HG03460 (cell line): Measurements from ENCODE around the gene MBLAC2.
A peak's percentile ranks its signal among the peaks of the same experiment; 100 is the strongest.

ENCODE experiments used
- ATAC-seq: cut with Tn5 transposase; IDR thresholded peaks from one replicate; pipeline ENCODE4 v1.9.1; 2021; ENCODE audit not compliant: unreplicated experiment

The MBLAC2 gene

DNA sequence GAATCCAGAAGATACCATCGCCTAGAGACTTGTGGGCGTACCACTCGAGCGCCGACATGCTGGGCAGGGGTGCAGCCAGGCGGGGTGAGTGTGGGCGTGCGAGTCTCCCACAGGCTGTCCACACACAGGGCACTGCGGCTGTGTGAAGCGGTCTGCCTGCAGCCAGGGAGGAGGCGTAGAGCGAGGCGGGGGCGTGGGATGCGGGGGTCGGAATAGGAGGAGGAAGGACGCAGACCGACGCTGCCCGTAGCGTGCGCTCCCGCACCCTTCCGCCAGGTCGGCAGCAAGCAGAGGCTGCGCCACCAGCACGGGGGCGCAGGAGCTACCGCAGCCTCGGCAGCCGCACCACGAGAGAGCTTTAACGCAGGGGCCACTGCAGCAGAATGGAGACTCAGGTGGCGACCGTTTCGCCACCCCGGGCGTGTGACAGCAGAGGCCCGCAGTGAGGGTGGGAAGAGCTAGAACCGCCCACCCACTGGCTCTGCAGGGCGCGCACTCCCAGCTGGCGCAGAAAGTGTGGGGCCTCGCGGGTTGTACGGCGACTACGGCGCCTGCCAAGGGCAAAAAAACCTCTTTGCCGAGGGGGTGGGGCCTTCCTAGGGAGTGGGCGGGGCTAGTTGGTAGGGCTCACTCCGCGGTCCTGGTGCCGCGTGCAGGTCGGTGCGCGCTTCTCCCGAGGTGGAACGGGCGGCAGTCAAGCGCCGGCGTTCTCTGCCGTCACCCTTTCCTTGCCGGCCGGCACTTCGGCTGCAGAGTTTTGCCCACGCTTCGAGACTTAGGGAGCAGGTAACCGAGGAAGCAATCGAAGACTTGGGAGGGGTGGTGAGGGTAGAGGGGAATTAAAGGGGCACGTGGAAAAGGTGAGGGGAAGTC, at the start of gene MBLAC2, which contains the start of gene POLR3G:
Gene MBLAC2 (minus strand): TSS at position 537 of the 873 bp plus-strand sequence. CDS start 479 bp downstream, at position 58.
Gene POLR3G (plus strand): TSS at position 630 of the 873 bp plus-strand sequence. CDS start 10,704 bp downstream, outside the sequence.
- peak; percentile 84 for ATAC-seq

DNA sequence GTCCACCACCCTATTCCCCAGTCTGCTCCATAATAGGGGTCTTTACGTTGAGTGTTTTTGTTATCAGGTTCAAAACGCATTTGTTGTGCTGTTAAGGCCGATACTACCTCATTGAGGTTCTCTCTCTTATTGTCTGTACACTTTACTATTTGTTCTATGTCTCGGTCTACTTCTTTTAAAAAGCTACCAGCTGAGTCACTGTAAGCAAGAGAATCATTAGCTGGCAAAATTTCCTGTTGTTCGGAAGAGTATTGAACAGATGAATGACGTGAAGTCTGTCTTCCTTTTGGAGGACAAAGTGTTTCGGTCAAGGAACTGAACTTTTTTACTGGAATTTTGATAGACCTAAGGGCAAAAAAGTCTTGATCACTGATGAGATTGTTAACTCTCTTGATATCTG, 44.5 kb upstream of the MBLAC2 start:
- no peak for ATAC-seq

DNA sequence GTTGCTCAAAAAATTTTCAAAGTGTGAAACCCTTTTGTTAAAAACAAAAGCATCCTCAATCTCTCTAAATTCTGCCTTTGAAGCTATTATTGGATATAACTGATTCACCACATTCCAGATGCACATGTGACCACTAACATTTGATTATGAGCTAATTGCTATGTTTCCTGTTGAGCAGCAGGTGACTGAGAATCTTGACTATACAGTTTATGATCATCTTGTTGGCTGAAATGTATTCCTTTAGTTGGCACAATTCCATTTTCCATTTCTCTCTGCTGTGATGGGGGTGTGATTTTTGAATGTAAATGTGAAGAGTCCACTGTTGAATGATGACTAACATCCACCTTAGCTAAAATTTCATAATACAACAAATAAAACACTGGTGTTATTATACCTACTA, 44.1 kb upstream of the MBLAC2 start:
- ATAC-seq: no peak

DNA sequence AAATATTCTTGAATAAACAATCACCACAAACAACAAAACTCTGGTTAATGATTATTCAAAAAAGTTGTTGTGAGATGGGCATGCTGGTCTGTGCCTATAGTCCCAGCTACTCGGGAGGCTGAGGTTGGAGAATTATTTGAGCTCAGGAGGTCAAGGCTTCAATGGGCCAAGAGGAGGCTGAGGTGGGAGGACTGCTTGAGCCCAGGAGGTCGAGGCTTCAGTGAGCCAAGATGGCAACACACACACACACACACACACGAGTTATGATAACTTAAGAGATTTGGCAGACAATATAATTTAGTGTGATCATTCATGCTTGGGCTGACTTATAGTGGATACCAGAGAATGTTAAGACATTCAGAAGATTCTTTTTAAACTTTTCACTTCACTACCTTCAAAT, 39.9 kb upstream of the MBLAC2 start:
- no peak for ATAC-seq

DNA sequence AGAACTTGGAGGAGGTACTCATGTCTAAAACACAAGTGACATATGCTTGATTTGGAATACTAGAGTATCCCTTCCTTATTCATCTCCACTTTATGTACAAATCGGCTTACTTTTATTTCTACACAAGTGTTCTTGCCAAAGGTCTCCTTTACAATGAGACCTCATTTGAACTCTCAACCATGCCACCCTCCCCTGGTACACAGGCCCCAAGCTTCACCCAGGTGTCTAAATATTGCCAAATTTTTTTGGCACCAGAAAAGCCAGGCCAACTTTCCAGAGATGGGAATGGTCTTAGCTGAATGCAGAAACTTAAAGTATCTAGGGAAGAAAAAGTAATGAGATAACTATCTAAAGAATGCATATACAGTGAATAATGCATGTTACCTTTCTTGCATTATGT, 35.9 kb upstream of the MBLAC2 start:
- ATAC-seq: no peak

DNA sequence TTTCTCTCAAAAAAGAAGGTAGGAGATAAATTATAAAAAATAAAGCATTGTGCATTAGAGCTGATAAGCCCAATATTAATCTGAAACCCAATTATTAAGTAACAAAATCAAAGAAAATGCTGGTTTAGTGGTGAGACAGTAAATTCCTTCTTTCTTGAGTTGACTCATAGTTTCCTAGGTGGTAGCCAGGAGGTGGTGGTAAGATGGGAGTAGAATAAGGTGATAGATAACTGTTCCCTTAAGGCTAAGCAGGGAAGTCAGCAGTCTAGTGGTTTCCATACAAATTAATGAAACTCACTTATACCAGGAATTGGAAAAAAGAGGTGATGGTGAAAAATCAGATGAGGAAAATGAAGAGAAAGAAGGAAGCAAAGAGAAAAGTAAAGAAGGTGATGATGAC, 31.6 kb upstream of the MBLAC2 start:
- ATAC-seq: no peak

DNA sequence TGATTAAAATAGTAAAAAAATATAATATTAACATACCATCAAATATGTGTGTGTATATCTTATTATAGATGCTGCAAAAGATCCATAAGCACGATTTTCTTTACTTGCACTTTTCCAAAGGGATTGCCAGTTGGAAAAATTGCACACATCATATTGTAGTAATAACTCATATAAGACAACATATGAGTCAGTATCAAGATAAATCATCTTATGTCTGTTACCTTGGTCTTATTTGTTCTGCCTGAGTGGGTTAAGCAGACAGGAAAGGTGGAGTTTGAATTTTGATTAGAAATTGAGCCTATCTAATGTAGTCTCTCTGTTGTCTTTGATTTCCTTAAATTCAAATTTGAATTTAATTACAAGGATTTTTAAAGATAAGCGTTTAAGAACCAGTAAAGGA, 30.2 kb upstream of the MBLAC2 start:
- no peak for ATAC-seq

DNA sequence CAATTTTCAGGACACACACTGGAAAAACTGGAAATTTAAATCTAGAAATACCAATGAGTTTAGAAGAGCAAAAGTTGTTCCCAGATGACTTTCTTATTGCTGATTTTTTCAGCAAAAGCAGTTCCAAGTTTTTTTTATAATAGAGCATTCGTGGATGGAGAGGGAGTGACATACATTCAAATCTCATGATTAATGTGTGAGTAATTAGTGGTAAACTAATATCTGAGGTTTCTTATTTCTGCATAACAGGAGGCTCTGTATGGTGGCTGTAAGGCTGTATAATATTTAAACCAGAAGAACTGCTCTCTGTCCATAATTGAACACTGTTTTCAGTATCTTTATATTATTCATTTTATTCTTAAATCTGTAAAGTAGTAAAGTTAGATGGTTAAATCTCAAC, 29.0 kb upstream of the MBLAC2 start:
- ATAC-seq: no peak

DNA sequence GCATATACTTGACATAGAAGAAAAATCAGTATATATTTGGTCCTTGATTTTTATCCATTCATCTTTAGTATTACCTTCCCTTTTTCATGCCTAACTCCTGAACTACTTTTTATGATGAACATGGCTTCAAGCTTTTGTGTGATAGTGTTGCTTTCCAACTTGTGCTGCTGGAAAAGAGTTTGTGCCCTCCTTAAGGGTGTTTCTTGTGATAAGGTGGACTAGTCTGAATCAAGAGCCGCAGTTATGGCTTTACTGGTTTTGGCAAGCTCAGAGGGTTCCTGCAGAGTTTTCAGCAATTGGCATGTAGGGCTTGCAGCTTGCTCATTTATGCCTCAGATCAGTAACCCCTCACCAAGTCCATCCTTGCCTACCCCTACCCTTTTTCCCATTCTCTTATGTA, 20.6 kb upstream of the MBLAC2 start:
- no peak for ATAC-seq

DNA sequence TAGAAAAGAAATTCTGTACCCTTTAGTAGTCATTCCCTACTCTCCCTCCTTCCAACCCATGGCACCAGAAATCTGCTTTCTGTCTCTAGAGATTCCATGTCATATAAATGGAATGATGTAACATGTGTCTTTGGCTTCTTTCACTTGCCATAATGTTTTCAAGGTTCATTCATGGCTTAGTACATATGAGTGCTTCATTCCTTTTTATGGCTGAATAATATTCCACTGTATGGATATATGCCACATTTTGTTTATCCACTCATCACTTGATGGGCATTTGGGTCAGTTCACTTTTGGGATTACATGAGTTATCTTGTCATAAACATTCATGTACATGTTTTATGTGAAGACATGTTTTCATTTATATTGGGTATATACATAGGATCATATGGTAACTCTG, 19.5 kb upstream of the MBLAC2 start:
- ATAC-seq: no peak

DNA sequence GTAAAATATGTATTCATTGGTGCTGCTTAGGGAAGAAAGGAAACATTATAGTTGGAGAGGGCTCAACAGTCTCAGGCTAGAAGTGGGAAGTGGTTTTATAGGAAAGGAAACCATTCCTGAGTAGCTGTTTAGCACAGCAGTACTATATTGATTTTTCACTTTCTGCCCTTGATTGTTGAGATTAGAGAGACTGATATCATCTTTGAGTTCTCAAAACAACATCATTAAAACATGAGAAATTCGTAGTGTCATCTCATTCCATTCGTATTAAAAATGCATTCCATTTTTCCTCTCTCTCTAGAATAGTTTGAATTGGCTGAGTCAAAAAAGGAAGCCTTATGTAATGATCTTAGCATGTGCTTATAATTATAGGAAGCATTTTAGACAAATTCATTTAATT, 14.2 kb upstream of the MBLAC2 start:
- no peak for ATAC-seq

DNA sequence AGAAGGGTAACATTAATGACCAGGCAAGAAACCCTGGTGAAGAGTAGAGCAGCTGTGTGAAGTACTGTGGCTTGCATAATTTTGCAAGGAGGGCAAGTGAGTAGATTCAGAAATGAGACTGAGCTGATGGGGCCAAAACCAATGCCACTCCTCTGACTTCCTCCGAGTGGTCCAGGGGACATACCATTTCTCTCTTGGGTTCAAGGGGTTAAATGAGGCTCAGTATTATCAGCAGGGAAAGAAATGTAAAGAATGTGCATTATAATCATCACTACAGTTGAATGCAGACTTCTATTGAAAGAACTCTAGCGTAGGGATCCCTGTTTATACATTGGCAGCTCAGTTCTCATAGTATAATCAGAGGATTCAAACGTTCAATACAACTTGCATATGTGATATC, 10.0 kb upstream of the MBLAC2 start:
- ATAC-seq: no peak

DNA sequence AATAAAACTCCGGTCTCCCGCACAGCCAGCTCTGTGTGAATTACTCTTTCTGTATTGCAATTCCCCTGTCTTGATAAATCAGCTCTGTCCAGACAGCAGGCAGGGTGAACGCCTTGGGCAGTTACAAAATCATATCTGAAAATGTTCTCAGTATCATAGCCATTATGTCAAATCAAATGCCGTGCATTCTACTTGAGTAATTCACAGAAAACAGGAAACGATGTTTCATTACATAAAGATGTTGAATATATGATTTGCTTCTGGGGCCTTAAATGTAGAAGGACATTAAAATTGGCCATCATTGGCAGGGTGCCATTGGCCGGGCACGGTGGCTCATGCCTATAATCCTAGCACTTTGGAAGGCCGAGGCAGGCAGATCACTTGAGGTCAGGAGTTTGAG, 8.6 kb upstream of the MBLAC2 start:
- ATAC-seq: no peak

DNA sequence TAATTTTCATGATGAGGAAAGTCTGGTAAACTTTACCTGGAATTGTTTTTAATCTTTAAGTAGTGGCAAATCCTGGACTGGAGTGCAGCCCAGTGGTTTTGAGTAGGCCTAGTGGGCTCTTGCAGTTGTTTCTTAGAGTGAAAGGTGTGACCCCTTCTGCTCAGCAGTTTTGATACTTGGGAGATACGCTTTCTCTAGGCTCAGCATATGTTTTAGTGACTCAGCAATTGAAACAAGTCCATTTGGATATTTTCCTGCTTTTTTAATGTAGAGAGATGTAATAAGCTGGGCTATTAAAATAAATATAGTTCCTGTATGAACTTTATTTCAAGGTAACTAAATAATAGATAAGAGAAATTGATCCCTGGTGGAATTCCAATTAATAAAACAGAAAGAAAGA, 6.1 kb upstream of the MBLAC2 start:
- ATAC-seq: no peak

DNA sequence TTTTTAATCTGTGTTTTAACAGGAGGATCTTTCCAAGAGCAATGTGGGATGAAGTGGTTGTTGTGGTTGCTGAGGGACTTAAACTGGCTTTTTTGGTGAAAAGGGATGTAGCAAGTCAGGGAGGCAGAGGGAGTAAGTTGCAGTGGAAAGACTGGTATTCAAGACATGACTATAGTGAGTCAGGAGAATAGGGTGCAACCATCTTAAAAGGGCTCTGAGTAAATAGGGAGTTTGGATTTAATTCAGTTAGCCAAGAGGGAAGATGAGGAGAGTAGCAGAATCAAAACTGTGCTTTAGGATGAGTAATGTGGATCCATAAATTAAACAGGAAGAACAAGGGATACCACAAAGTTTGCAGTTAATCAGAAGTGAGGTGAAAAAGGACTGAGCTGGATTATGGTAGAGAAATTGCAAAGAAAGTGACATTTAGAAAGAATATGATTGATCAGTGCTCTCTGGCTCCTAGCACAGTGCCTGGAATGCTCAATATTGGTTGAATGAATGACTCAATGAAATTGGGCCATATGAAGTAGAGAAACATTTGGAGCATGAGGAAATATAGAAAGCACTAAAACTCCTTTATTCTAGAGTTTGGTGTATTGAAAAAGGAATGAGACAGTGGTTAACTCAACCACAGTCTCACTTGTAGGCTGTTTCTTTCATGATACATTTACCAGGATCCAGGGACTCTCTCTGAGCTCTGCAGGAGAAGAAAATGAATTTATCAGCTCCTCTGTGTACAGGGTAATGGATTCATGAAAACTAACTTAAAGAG, 5.2 kb upstream of the MBLAC2 start:
- no peak for ATAC-seq

DNA sequence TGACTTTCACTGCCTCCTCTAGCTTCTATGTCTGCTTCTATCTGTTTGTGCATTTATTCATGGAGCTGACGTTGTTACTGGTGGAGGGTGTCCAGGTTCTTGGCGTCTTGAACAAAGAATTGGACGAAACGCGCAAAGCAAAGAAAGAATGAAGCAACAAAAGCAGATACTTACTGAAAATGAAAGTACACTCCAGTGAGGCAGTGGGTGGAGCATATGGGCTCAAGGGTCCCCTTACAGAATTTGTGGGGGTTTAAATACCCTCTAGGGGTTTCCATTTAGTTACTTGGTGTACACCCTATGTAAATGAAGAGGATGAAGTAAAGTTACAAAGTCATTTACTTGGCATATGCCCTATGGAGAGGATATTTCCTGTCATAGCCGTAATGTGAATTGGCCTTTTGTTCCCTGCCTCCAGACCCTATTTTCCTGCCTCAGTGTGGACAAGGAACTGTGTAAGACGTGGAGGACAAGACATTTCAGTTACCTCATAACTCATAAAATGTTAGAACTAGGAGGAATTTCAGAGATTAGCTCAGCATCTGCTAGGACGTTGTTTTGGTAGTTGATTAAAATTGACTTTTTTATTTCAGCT, 3.1 kb upstream of the MBLAC2 start:
- ATAC-seq: no peak

DNA sequence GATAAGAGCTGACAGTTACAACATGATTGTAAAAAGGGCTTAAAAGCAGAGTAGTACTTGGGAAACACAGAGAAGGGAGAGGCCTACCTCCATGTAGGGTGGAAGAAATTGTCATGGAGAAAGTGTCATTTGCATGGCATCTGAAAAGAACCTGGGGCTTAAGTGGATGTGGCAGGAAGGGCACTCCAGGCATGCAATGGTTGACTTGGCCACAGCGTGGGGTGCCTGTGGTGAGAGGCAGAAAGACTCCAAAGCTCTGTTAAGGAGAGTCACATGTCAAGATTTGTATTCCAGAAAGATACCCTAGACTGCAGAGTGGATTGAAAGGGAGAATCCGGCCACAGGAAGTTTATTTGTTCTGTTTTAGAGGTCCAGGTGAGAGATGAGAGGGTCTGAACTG, 2.5 kb upstream of the MBLAC2 start:
- ATAC-seq: no peak

DNA sequence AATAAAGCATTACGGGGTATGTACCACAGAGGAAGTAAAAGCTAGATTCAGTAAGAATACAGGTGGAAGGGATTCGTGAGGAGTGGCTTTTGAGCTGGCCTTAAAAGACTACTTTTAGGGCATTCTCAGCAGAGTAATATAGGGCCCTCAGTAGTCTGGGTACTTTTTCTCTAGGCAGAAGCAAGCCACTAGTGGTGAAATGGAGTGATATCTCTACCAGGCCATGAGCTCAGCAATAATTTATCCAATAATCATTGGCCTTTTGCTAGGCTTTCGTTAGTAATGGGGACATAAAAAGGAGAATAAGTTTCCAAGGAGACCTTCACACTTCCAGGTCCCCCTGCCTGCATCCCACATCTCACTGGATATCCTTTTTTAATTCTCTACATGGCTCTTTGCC, 1.8 kb upstream of the MBLAC2 start:
- no peak for ATAC-seq

DNA sequence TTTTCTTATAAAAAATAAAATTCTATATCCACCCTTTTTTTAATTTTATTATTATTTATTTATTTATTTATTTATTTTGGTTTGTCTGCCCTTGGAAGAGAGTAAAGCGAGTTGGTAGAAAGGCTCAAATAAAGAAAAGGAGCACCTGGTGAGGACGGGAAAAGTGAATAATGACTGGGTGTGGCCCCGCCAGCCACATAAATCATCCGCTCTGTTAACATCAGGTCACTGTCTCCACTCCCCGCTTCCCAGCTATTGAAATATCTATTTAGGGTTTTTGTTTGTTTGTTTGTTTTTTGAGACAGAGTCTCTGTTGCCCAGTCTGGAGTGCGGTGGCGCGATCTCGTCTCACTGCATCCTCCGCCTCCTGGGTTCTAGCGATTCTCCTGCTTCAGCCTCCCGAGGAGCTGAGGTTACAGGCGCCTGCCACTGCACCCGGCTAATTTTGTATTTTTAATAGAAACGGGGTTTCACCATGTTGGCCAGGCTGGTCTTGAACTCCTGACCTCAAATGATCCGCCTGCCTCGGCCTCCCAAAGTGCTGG, 937 bp upstream of the MBLAC2 start:
- no peak for ATAC-seq

DNA sequence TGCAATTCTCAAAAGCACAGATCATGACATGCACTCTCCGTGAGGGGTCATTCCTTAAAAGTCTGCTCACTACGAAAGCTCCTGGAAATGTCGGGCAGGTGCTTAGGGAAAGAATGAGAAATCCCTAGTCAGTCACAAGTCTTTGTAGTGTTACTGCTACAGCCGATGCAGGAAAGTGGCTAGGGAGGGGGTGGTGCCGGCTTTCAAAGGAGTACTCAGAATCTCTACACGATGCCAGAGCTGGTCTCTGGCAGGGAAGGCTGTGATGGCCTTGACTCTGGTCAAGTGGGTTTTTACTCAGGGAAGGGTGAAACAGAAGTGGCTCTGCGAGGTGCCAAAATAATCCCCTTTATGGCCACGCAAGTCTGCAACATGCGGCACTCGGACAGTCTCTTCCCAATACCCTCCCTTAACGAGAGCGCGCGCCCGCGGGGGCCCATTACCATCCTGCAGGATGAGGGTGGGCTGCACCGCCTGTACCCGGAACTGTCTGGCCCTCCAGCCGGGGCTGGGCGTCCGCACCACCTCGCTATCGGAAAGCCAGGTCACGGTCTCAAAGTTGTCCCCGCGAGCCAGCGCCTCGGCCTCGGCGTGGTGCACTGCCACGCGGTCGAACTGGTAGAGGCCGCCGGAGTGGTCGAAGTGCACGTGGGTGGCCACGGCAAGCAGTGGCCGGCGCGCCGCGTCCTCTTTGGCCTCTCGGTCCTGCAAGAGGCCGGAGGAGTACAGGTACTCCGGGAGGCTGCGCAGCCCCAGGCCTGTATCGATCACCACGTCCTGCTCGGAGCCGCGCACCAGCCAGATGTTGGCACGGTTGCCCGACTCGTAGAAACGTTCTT, 956 bp downstream of the MBLAC2 start:
- ATAC-seq: peak; percentile 14
